Smooth muscle cell (in vitro differentiated cells): ENCODE data around the gene HS1BP3. TPM values are rescaled to one million over a fixed set of nuclear protein-coding genes. Genes with fewer than 3 reads are reported as not detected.

Source experiments
- DNase-seq: peaks from one replicate; lab custom pipeline; 2025; ENCODE audit not compliant: unreplicated experiment; lab: John Stamatoyannopoulos, UW
- H2AFZ ChIP-seq: fragments of 200-600 bp; sonication (generic); 2 replicates; pipeline ENCODE4 v1.6.0; 2016; ENCODE audit warnings: antibody characterized with exemption, low read depth, mild to moderate bottlenecking
- H3F3A ChIP-seq: fragments of 200-600 bp; sonication (generic); 2 replicates; pipeline ENCODE4 v1.6.0; 2017; ENCODE audit warnings: antibody characterized with exemption, low read depth
- H3K27ac ChIP-seq: fragments of 200-600 bp; sonication (generic); 2 replicates; pipeline ENCODE4 v1.5.1; 2016; ENCODE audit warnings: low read depth, mild to moderate bottlenecking
- H3K27me3 ChIP-seq: fragments of 200-600 bp; sonication (generic); 2 replicates; pipeline ENCODE4 v1.6.1; 2016; ENCODE audit warnings: low read depth, mild to moderate bottlenecking
- H3K36me3 ChIP-seq: fragments of 200-600 bp; sonication (generic); 2 replicates; pipeline ENCODE4 v1.5.1; 2016; ENCODE audit warnings: low read depth
- H3K4me1 ChIP-seq: fragments of 200-600 bp; sonication (generic); 2 replicates; pipeline ENCODE4 v1.5.1; 2016; ENCODE audit warnings: low read depth
- H3K4me2 ChIP-seq: fragments of 200-600 bp; sonication (generic); 2 replicates; pipeline ENCODE4 v1.6.0; 2016; ENCODE audit warnings: mild to moderate bottlenecking
- H3K4me3 ChIP-seq: fragments of 200-600 bp; sonication (generic); 2 replicates; pipeline ENCODE4 v1.5.1; 2016; ENCODE audit warnings: mild to moderate bottlenecking
- H3K79me2 ChIP-seq: fragments of 200-600 bp; sonication (generic); 2 replicates; pipeline ENCODE4 v1.6.0; 2016; ENCODE audit warnings: low read depth, mild to moderate bottlenecking
- H3K9ac ChIP-seq: fragments of 200-600 bp; sonication (generic); 2 replicates; pipeline ENCODE4 v1.6.0; 2016; ENCODE audit warnings: low read depth
- H3K9me3 ChIP-seq: fragments of 200-600 bp; sonication (generic); replicated peaks from 2 replicates; pipeline ENCODE4 v1.5.1; 2016; ENCODE audit warnings: low read depth
- H4K20me1 ChIP-seq: fragments of 200-600 bp; sonication (generic); 2 replicates; pipeline ENCODE4 v1.6.0; 2016; ENCODE audit warnings: low read depth
- WGBS: methylation state at CpG from one replicate; pipeline ENCODE4 v1.1.7; 2016; ENCODE audit warnings: low lambda C conversion rate; 5-methylcytosine and 5-hydroxymethylcytosine counted together
- polyA plus RNA-seq: library from polyadenylated mRNA; unstranded; fragments of >200 nt; fragmentation: Nextera tagmentation; extraction: Ambion mirVana; gene quantifications from 2 replicates; pipeline ENCODE4 v1.2.1, GENCODE V29; 2016
- total RNA-seq: library from RNA; depleted of rRNA; stranded (reverse); fragments of >200 nt; gene quantifications from 2 replicates; pipeline ENCODE4 v1.2.3, GENCODE V29; 2014
- TF ChIP-seq, protein P1 (sequence below): fragments of 200-600 bp; sonication (generic); IDR thresholded peaks from 2 replicates; pipeline ENCODE4 v1.5.1; 2017; ENCODE audit warnings: borderline replicate concordance, mild to moderate bottlenecking, antibody characterized with exemption; ENCODE audit not compliant: insufficient read depth, poor library complexity, severe bottlenecking

The HS1BP3 gene
- total and polyA plus RNA-seq, 2 experiments from 2014 or later = 9.3 to 20.4 TPM

DNA sequence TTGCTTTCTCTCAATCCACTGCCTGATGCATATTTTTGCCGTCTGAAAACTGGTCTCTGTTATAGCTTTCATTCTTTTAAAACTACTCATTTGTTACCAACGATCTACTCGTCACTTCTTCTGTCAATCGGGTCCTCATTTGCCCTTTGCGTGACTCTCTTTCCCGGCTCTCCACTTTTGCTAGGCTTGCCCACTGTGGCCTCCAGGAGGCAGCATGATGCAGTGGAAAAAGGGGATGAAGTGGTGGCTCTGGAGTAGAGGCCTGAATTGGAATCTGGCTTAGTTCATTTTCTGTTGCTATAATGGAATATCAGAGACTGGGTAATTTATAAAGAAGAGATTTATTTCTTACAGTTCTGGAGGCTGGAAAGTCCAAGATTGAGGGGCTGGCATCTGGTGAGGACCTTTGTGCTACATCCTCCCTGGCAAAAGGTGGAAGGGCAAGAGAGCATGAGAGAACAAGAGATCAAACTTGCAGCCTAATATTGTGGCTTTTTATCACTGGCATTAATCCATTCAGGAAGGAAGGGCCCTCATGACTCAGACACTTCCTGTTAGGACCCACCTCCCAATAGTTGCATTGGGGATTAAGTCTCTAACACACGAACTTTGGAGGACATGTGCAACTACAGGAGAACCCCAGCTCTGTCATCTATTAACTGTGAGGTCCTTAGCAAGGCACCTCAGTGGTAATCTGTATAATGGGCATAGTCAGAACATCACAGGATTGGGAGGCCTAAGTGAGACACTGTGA lies 31.4 kb upstream of the HS1BP3 start:
- Histone ChIP-seq H3K36me3 (no peaks in the 10 kb centered on the region), H3K9ac (no peak overlapping the region), H3F3A (no peaks in the 10 kb centered on the region), H3K79me2 (no peaks in the 10 kb centered on the region), H2AFZ (no peak overlapping the region), H3K4me2 (no peak overlapping the region), H4K20me1 (no peaks in the 10 kb centered on the region), H3K27me3 (no peaks in the 10 kb centered on the region), H3K9me3 (no peaks in the 10 kb centered on the region), H3K4me1 (no peaks in the 10 kb centered on the region), H3K27ac (no peak overlapping the region), H3K4me3 (no peak overlapping the region)
- TF ChIP-seq, protein P1, sequence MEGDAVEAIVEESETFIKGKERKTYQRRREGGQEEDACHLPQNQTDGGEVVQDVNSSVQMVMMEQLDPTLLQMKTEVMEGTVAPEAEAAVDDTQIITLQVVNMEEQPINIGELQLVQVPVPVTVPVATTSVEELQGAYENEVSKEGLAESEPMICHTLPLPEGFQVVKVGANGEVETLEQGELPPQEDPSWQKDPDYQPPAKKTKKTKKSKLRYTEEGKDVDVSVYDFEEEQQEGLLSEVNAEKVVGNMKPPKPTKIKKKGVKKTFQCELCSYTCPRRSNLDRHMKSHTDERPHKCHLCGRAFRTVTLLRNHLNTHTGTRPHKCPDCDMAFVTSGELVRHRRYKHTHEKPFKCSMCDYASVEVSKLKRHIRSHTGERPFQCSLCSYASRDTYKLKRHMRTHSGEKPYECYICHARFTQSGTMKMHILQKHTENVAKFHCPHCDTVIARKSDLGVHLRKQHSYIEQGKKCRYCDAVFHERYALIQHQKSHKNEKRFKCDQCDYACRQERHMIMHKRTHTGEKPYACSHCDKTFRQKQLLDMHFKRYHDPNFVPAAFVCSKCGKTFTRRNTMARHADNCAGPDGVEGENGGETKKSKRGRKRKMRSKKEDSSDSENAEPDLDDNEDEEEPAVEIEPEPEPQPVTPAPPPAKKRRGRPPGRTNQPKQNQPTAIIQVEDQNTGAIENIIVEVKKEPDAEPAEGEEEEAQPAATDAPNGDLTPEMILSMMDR = peak; percentile 34
- WGBS = 64% methylated on average over 7 of the region's 7 CpGs
- DNase-seq = no peak

DNA sequence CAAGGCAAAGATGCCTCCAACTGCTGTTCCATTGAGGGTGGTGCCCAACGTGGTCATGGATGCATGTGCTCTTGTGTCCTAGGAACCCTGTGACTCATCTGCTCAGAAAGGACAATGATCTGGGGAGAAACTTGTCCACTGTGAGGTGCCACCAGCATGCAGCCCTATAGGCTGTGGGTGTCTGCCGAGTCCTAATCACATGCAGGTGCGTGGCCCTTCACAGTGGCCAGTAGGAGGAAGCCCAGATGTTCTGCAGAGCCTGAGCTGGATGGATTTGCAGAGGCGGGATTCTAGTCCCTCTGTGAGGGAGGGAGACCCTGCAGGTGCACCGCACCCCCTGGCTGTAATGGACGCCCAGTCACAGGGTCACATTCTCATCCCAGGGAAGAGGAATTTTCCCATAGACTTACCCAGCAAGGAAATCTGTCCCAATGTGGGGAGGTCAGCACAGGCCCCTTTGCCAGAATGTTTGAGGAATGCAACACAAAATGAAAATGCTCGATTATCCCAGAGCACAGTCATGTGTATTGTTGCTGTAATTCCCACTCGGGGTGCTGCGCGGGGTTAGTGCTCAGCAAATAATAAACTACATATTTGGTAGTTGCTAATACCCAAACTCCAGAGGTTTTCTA lies 30.0 kb upstream of the HS1BP3 start:
- DNase-seq = no peak
- H3K4me1 ChIP-seq = no peaks in the 10 kb centered on the region
- 96% methylated on average over 10 of the region's 10 CpGs for WGBS
- H3K4me3 ChIP-seq = no peak overlapping the region
- no peaks in the 10 kb centered on the region for H3K9me3 ChIP-seq
- no peaks in the 10 kb centered on the region for H4K20me1 ChIP-seq
- H2AFZ ChIP-seq = no peak overlapping the region
- no peaks in the 10 kb centered on the region for H3K36me3 ChIP-seq
- no peaks in the 10 kb centered on the region for H3K27me3 ChIP-seq
- no peaks in the 10 kb centered on the region for H3F3A ChIP-seq
- TF ChIP-seq, protein P1 = no peak
- no peaks in the 10 kb centered on the region for H3K79me2 ChIP-seq
- H3K9ac ChIP-seq = no peak overlapping the region
- H3K27ac ChIP-seq = no peak overlapping the region
- H3K4me2 ChIP-seq = no peak overlapping the region

DNA sequence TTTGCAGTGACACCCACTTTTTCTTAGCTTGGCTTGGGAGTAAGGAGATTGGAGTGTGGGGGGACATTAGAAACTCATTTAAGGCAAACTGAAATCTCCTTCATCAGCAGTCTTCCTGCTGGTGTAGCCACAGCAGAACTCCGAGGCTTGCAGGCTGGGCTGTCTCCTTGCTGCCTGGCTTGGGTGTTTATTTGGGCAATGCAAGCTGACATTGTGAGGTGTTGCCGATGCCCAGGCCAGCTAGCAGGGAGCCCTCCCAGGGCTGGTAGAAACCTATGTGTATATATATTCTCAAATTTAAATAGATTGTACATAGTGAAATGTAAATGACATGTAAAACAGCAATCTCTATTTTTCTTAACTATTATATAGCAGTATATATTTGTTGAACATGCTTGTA lies 27.9 kb upstream of the HS1BP3 start:
- no peaks in the 10 kb centered on the region for H3K79me2 ChIP-seq
- 92% methylated on average over 2 of the region's 2 CpGs for WGBS
- H2AFZ ChIP-seq = no peak overlapping the region
- no peaks in the 10 kb centered on the region for H4K20me1 ChIP-seq
- peaks cover 5% of the 10 kb centered on the region for H3K27me3 ChIP-seq
- H3K4me2 ChIP-seq = no peak overlapping the region
- H3K4me3 ChIP-seq = no peak overlapping the region
- no peak for DNase-seq
- no peaks in the 10 kb centered on the region for H3K9me3 ChIP-seq
- no peaks in the 10 kb centered on the region for H3F3A ChIP-seq
- H3K36me3 ChIP-seq = no peaks in the 10 kb centered on the region
- H3K9ac ChIP-seq = no peak overlapping the region
- no peaks in the 10 kb centered on the region for H3K4me1 ChIP-seq
- TF ChIP-seq, protein P1 = no peak
- no peak overlapping the region for H3K27ac ChIP-seq

DNA sequence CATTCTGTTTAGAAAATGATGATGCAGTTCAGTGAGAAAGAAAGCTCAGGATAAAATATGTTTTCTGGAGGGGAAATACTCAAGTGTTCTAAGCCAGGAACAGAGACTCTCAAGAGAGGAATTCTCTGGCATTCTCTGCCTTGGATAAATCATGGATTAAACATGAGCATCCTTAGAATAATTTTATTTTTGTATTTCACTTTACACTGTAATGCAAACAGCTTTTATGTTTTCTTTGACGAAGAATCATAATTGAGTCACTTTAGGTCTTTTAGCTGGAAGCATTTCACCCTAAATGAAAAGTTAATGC lies 27.1 kb upstream of the HS1BP3 start:
- Histone ChIP-seq H3K36me3 (no peaks in the 10 kb centered on the region), H3K4me2 (no peak overlapping the region), H3K27ac (no peak overlapping the region), H2AFZ (no peak overlapping the region), H3K4me3 (no peak overlapping the region), H3K79me2 (no peaks in the 10 kb centered on the region), H3F3A (no peaks in the 10 kb centered on the region), H4K20me1 (no peaks in the 10 kb centered on the region), H3K4me1 (no peaks in the 10 kb centered on the region), H3K9me3 (no peaks in the 10 kb centered on the region), H3K9ac (no peak overlapping the region), H3K27me3 (peaks cover 12% of the 10 kb centered on the region)
- WGBS = 94% methylated on average over 1 of the region's 1 CpG
- TF ChIP-seq, protein P1 = no peak
- no peak for DNase-seq
